Bronchial epithelial cell (primary cell): ENCODE measurements around the gene PTPRE. TPM values are rescaled to one million over a fixed set of nuclear protein-coding genes. Genes with fewer than 3 reads are reported as not detected.
A peak's percentile ranks its signal among the peaks of the same experiment; 100 is the strongest.

Experiments
- DNase-seq: peaks from one replicate; pipeline ENCODE4 v3.0.0-alpha.2; 2010; ENCODE audit warnings: low read depth
- FAIRE-seq: peaks from 2 replicates; lab custom pipeline; 2011; peaks lifted over from hg19 to GRCh38; lab: Jason Lieb, UNC
- H3K27me3 ChIP-seq: 2 replicates; pipeline ENCODE4 v1.5.1; 2011; ENCODE audit warnings: low read length; ENCODE audit not compliant: control insufficient read depth, insufficient read depth
- H3K36me3 ChIP-seq: 2 replicates; pipeline ENCODE4 v1.5.1; 2011; ENCODE audit warnings: low read length; ENCODE audit not compliant: control insufficient read depth, insufficient read depth
- H3K4me3 ChIP-seq: 2 replicates; pipeline ENCODE4 v1.5.1; 2011; ENCODE audit warnings: mild to moderate bottlenecking, low read depth, low read length, control low read depth
- total RNA-seq: library from RNA; depleted of rRNA; stranded (reverse); fragments of >200 nt; gene quantifications from 2 replicates; pipeline ENCODE4 v1.2.1, GENCODE V29; 2014
- TF ChIP-seq, protein P1 (sequence below): IDR thresholded peaks from 2 replicates; pipeline ENCODE4 v1.5.1; 2011; ENCODE audit warnings: mild to moderate bottlenecking, moderate library complexity, low read length, control low read depth, inconsistent platforms; ENCODE audit not compliant: insufficient read depth, severe bottlenecking

Gene PTPRE
- total RNA-seq, 1 donor from 2014 or later: 7.9 TPM

DNA sequence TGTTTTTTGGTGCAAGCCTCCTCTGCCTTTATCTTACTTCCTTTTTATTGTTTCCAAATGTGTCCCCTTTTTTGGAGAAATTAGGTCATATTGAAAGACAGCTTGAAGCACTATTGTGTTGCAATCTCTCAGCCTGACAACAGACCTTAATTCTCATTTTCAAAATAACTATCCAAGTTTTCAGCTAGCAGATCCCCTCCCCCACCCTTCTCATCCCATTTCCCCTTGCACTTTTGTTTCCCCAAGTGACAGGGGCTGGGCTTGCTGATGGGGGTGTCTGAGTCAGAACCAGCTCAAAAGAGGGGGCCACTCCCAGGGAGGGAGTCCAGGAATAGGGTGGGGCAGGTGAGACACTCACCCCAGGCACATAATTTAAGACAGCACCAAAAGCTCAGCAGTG is 144.0 kb downstream of the PTPRE start:
- FAIRE-seq: no peak
- no peak overlapping the region for H3K4me3 ChIP-seq

DNA sequence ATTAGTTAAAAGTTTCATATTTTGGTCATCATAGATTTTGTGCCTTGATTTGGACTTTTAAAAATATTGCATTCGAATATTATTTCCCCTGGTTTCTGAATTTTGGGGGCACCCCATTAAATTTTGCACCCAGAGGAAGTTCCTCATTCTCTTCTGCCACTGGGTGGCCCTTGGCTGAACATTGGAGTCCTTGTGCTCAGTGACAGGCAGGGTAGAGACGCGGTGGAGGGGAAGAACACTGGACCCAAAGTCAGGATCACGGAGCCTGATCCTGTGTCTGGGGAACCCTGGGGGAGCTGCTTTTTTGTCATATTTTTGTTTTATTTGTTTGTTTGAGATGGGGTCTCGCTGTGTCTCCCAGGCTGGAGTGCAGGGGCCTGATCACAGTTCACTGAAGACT is 144.6 kb downstream of the PTPRE start:
- DNase-seq (no peak), FAIRE-seq (no peak)
- no peak overlapping the region for H3K4me3 ChIP-seq
- H3K36me3 ChIP-seq: peaks cover 31% of the 10 kb centered on the region
- TF ChIP-seq, protein P1, sequence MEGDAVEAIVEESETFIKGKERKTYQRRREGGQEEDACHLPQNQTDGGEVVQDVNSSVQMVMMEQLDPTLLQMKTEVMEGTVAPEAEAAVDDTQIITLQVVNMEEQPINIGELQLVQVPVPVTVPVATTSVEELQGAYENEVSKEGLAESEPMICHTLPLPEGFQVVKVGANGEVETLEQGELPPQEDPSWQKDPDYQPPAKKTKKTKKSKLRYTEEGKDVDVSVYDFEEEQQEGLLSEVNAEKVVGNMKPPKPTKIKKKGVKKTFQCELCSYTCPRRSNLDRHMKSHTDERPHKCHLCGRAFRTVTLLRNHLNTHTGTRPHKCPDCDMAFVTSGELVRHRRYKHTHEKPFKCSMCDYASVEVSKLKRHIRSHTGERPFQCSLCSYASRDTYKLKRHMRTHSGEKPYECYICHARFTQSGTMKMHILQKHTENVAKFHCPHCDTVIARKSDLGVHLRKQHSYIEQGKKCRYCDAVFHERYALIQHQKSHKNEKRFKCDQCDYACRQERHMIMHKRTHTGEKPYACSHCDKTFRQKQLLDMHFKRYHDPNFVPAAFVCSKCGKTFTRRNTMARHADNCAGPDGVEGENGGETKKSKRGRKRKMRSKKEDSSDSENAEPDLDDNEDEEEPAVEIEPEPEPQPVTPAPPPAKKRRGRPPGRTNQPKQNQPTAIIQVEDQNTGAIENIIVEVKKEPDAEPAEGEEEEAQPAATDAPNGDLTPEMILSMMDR: no peak
- H3K27me3 ChIP-seq: no peaks in the 10 kb centered on the region

More for the DNA sequence above, 144.0 kb downstream of the PTPRE start:
- DNase-seq: peak; percentile 52
- Histone ChIP-seq H3K36me3 (peaks cover 26% of the 10 kb centered on the region), H3K27me3 (no peaks in the 10 kb centered on the region)
- TF ChIP-seq, protein P1: no peak

GRCh38 chr10:128052696-128053095 is 145.8 kb downstream of the PTPRE start:
- TF ChIP-seq, protein P1: no peak
- FAIRE-seq (no peak), DNase-seq (no peak)
- Histone ChIP-seq H3K36me3 (peaks cover 36% of the 10 kb centered on the region), H3K4me3 (no peak overlapping the region), H3K27me3 (no peaks in the 10 kb centered on the region)

DNA sequence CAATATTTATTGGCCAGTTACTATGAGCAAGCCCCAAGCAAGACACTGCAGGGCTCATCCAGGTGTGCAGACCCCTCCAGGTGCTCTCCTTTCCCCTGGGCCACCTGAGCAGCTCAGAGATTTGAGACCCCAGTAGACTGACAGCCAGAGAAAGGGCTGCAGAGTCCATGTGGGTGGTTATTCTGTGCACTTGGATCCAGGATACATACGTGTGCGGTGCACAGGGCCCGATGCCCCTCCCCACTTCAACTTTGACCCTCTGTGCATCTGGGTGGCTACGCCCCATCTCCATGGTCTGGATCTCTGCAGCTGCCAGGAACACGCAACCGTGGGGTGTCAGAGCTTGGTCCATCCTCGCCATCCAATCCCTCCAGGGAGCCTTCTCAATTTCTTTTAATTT is 146.5 kb downstream of the PTPRE start:
- no peak for FAIRE-seq
- no peak overlapping the region for H3K4me3 ChIP-seq
- H3K36me3 ChIP-seq: peaks cover 36% of the 10 kb centered on the region
- no peaks in the 10 kb centered on the region for H3K27me3 ChIP-seq
- DNase-seq: no peak
- TF ChIP-seq, protein P1: no peak

DNA sequence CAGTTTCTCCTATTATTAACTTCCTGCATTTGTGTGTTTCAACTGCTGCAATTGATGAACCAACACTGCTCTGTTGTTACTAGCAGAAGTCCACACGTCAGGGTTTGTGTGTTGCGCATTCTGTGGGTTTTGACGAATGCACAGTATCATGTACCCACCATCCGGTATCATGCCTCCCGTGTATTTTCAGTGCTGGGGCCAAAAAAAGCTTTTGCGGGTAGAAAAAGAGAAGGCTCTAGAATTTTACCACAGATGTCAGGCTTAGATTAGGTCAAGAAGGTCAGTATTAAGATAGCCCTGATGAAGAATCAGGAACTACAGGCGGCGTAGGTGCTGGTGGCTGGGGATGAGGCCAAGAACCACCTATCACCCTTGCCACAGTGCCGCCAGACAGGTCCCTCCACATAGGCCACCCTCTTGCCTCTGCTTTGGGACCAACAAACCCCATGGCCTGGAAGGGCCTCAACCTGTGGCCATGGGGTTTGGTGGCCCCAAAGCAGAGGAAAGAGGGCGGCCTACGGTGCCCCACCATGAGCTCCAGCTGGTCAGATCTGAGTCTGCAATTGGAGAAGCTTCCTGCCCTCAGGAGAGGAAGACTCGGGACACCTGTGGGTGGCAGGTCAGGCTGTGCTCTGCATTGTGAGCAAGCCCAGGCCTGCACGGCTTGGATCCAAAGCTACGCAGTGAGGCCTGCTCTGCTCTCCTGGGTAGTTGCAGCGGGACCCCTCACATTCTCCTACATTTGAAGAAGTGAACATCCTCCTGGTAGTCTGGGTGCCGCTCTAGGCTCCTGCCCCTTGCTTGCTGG is 147.5 kb downstream of the PTPRE start:
- DNase-seq: no peak
- Histone ChIP-seq H3K27me3 (no peaks in the 10 kb centered on the region), H3K4me3 (no peak overlapping the region), H3K36me3 (peaks cover 35% of the 10 kb centered on the region)
- no peak for FAIRE-seq
- TF ChIP-seq, protein P1: no peak
